H1 (cell line): ENCODE results near the gene RNF8. TPM values are rescaled to one million over a fixed set of nuclear protein-coding genes. Genes with fewer than 3 reads are reported as not detected.

Experiments
- RAD21 ChIP-seq, 2 experiments: IDR thresholded peaks in 1 of 2; conservative IDR thresholded peaks in 1 of 2; 2 replicates each; pipeline ENCODE4 v1.6.1; 2011; ENCODE audit warnings: low read depth in 2 of 2, low read length in 2 of 2, improper control_type of control experiment in 1 of 2, inconsistent platforms in 1 of 2, mild to moderate bottlenecking in 1 of 2, moderate library complexity in 1 of 2
- RXRA ChIP-seq: IDR thresholded peaks from 2 replicates; pipeline ENCODE4 v1.6.1; 2011; ENCODE audit warnings: low read depth, mild to moderate bottlenecking, low read length, moderate library complexity; ENCODE audit not compliant: insufficient read depth
- SIRT6 ChIP-seq: IDR thresholded peaks from one replicate; pipeline ENCODE4 v1.7.1; 2012; ENCODE audit warnings: low read length, inconsistent platforms
- SIX5 ChIP-seq: IDR thresholded peaks from 2 replicates; pipeline ENCODE4 v1.6.1; 2011; ENCODE audit warnings: mild to moderate bottlenecking, low read depth, low read length
- SUZ12 ChIP-seq: fragments of 200-600 bp; sonication (generic); IDR thresholded peaks from 2 replicates; pipeline ENCODE4 v1.6.1; 2012; ENCODE audit warnings: mild to moderate bottlenecking, inconsistent platforms, low read length, moderate library complexity, mixed read lengths
- polyA plus RNA-seq, 7 experiments: library from polyadenylated mRNA; depleted of rRNA in 3 of 7; stranded (reverse) in 5 of 7; unstranded in 2 of 7; fragments of >200 nt in 5 of 7; fragments of 200-250 nt in 2 of 7; gene quantifications; 1 replicate in 5 of 7; 2 replicates in 1 of 7; 4 replicates in 1 of 7; pipeline versions ENCODE4 v1.2.1 to v1.2.3, GENCODE V29; 2011 to 2013; ENCODE audit warnings: missing spikeins in 2 of 7, mixed read lengths in 2 of 7
- total RNA-seq: library from RNA; stranded (reverse); fragmentation: NEBNext Ultra II Directional; extraction: Animal tissue kit (Norgen Biotek cat#: 25700); gene quantifications from 2 replicates; pipeline ENCODE4 v1.2.1, GENCODE V29; 2021
- TF ChIP-seq, protein P1 (sequence below): fragments of 300-600 bp; sonication (generic); IDR thresholded peaks from 2 replicates; pipeline ENCODE4 v1.7.1; 2012; ENCODE audit warnings: low read length, moderate library complexity, mild to moderate bottlenecking, inconsistent platforms; ENCODE audit not compliant: insufficient replicate concordance
- TF ChIP-seq, protein P2 (sequence below): IDR thresholded peaks from 2 replicates; pipeline ENCODE4 v1.6.1; 2011; ENCODE audit warnings: low read length, improper control_type of control experiment

Gene RNF8
- total and polyA plus RNA-seq, 2 of the 8 experiments (the other 6 are each of a cell fraction or from before 2014, with no cell fraction given) = 20.3 to 44.7 TPM

DNA sequence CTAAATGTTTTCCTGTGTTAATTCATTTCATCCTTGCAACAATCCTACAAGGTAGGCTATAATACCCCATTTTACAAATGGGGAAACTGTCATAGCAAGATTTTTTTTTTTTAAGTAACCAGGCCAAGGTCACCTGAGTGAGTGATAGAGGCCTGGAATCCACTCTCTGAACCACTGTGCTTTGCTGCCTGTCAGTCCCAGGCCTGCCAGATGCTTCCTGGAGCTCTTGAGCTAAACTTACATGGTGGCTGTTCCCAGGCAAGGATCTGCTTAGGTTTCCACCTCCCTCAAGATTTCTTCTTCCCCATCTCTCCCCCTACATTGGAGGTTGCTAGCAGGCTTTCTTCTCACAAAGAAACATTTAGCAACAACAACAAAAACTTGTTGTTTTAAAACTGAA is 32.7 kb upstream of the RNF8 start (continued):
- TF ChIP-seq, protein P1, sequence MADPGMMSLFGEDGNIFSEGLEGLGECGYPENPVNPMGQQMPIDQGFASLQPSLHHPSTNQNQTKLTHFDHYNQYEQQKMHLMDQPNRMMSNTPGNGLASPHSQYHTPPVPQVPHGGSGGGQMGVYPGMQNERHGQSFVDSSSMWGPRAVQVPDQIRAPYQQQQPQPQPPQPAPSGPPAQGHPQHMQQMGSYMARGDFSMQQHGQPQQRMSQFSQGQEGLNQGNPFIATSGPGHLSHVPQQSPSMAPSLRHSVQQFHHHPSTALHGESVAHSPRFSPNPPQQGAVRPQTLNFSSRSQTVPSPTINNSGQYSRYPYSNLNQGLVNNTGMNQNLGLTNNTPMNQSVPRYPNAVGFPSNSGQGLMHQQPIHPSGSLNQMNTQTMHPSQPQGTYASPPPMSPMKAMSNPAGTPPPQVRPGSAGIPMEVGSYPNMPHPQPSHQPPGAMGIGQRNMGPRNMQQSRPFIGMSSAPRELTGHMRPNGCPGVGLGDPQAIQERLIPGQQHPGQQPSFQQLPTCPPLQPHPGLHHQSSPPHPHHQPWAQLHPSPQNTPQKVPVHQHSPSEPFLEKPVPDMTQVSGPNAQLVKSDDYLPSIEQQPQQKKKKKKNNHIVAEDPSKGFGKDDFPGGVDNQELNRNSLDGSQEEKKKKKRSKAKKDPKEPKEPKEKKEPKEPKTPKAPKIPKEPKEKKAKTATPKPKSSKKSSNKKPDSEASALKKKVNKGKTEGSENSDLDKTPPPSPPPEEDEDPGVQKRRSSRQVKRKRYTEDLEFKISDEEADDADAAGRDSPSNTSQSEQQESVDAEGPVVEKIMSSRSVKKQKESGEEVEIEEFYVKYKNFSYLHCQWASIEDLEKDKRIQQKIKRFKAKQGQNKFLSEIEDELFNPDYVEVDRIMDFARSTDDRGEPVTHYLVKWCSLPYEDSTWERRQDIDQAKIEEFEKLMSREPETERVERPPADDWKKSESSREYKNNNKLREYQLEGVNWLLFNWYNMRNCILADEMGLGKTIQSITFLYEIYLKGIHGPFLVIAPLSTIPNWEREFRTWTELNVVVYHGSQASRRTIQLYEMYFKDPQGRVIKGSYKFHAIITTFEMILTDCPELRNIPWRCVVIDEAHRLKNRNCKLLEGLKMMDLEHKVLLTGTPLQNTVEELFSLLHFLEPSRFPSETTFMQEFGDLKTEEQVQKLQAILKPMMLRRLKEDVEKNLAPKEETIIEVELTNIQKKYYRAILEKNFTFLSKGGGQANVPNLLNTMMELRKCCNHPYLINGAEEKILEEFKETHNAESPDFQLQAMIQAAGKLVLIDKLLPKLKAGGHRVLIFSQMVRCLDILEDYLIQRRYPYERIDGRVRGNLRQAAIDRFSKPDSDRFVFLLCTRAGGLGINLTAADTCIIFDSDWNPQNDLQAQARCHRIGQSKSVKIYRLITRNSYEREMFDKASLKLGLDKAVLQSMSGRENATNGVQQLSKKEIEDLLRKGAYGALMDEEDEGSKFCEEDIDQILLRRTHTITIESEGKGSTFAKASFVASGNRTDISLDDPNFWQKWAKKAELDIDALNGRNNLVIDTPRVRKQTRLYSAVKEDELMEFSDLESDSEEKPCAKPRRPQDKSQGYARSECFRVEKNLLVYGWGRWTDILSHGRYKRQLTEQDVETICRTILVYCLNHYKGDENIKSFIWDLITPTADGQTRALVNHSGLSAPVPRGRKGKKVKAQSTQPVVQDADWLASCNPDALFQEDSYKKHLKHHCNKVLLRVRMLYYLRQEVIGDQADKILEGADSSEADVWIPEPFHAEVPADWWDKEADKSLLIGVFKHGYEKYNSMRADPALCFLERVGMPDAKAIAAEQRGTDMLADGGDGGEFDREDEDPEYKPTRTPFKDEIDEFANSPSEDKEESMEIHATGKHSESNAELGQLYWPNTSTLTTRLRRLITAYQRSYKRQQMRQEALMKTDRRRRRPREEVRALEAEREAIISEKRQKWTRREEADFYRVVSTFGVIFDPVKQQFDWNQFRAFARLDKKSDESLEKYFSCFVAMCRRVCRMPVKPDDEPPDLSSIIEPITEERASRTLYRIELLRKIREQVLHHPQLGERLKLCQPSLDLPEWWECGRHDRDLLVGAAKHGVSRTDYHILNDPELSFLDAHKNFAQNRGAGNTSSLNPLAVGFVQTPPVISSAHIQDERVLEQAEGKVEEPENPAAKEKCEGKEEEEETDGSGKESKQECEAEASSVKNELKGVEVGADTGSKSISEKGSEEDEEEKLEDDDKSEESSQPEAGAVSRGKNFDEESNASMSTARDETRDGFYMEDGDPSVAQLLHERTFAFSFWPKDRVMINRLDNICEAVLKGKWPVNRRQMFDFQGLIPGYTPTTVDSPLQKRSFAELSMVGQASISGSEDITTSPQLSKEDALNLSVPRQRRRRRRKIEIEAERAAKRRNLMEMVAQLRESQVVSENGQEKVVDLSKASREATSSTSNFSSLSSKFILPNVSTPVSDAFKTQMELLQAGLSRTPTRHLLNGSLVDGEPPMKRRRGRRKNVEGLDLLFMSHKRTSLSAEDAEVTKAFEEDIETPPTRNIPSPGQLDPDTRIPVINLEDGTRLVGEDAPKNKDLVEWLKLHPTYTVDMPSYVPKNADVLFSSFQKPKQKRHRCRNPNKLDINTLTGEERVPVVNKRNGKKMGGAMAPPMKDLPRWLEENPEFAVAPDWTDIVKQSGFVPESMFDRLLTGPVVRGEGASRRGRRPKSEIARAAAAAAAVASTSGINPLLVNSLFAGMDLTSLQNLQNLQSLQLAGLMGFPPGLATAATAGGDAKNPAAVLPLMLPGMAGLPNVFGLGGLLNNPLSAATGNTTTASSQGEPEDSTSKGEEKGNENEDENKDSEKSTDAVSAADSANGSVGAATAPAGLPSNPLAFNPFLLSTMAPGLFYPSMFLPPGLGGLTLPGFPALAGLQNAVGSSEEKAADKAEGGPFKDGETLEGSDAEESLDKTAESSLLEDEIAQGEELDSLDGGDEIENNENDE = no peak
- TF ChIP-seq SIX5 (no peak), SUZ12 (no peak), RAD21 (IDR thresholded peaks at IDR 0.05 in 1 of 2, conservative IDR thresholded peaks at IDR 0.05 in 1 of 2; ENCODE audit: low read depth in 2 of 2, low read length in 2 of 2) (no peak), SIRT6 (no peak), RXRA (no peak)
- TF ChIP-seq, protein P2, sequence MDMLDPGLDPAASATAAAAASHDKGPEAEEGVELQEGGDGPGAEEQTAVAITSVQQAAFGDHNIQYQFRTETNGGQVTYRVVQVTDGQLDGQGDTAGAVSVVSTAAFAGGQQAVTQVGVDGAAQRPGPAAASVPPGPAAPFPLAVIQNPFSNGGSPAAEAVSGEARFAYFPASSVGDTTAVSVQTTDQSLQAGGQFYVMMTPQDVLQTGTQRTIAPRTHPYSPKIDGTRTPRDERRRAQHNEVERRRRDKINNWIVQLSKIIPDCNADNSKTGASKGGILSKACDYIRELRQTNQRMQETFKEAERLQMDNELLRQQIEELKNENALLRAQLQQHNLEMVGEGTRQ = no peak
